Hepatocyte (in vitro differentiated cells): Measurements from ENCODE around the gene FBXO11. TPM values are rescaled to one million over a fixed set of nuclear protein-coding genes. Genes with fewer than 3 reads are reported as not detected.
"Not testable (repeated sequence)": the region's sequence is repeated elsewhere in the genome, so short reads cannot be mapped to it uniquely, and the experiment has no call there.

Experiments
- DNase-seq: peaks from one replicate; pipeline ENCODE4 v3.0.0-alpha.2; 2016; ENCODE audit warnings: low spot score
- H2AFZ ChIP-seq: fragments of 200-600 bp; sonication (generic); 2 replicates; pipeline ENCODE4 v1.6.0; 2016; ENCODE audit warnings: antibody characterized with exemption, mild to moderate bottlenecking
- H3K27ac ChIP-seq: fragments of 200-600 bp; sonication (generic); 2 replicates; pipeline ENCODE4 v1.5.1; 2016; ENCODE audit warnings: mild to moderate bottlenecking
- H3K27me3 ChIP-seq: fragments of 200-600 bp; sonication (generic); 2 replicates; pipeline ENCODE4 v1.6.1; 2016
- H3K36me3 ChIP-seq: fragments of 200-600 bp; sonication (generic); replicated peaks from 2 replicates; pipeline ENCODE4 v1.5.1; 2016; ENCODE audit warnings: low read depth; ENCODE audit not compliant: insufficient read depth
- H3K4me1 ChIP-seq: fragments of 200-600 bp; sonication (generic); 2 replicates; pipeline ENCODE4 v1.5.1; 2016; ENCODE audit warnings: mild to moderate bottlenecking, moderate library complexity; ENCODE audit not compliant: insufficient read depth
- H3K4me2 ChIP-seq: fragments of 200-600 bp; sonication (generic); 2 replicates; pipeline ENCODE4 v1.6.0; 2016
- H3K4me3 ChIP-seq: fragments of 200-600 bp; sonication (generic); 2 replicates; pipeline ENCODE4 v1.5.1; 2016; ENCODE audit warnings: mild to moderate bottlenecking
- H3K79me2 ChIP-seq: fragments of 200-600 bp; sonication (generic); 2 replicates; pipeline ENCODE4 v1.6.0; 2017; ENCODE audit warnings: mild to moderate bottlenecking
- H3K9me2 ChIP-seq: fragments of 200-600 bp; sonication (generic); replicated peaks from 2 replicates; pipeline ENCODE4 v1.6.0; 2017; ENCODE audit warnings: mild to moderate bottlenecking; ENCODE audit not compliant: insufficient read depth
- H3K9me3 ChIP-seq: fragments of 200-600 bp; sonication (generic); 2 replicates; pipeline ENCODE4 v1.5.1; 2016; ENCODE audit warnings: low read depth, mild to moderate bottlenecking
- H4K20me1 ChIP-seq: fragments of 200-600 bp; sonication (generic); 2 replicates; pipeline ENCODE4 v1.6.0; 2016; ENCODE audit warnings: mild to moderate bottlenecking; ENCODE audit not compliant: insufficient read depth, poor library complexity, severe bottlenecking
- EZH2 ChIP-seq: fragments of 200-600 bp; sonication (generic); IDR thresholded peaks from 2 replicates; pipeline ENCODE4 v1.6.1; 2016; ENCODE audit warnings: antibody characterized with exemption, mild to moderate bottlenecking, borderline replicate concordance
- EZH2phosphoT487 ChIP-seq: fragments of 200-600 bp; sonication (generic); IDR thresholded peaks from one replicate; pipeline ENCODE4 v1.6.1; 2018; ENCODE audit warnings: antibody characterized with exemption, mild to moderate bottlenecking, low read depth, moderate library complexity; ENCODE audit not compliant: unreplicated experiment, severe bottlenecking
- WGBS: methylation state at CpG from one replicate; pipeline ENCODE4 v1.1.6; 2016; ENCODE audit warnings: low lambda C conversion rate; ENCODE audit errors: missing lambda C conversion rate; 5-methylcytosine and 5-hydroxymethylcytosine counted together
- polyA plus RNA-seq: library from polyadenylated mRNA; unstranded; fragments of >200 nt; fragmentation: Nextera tagmentation; extraction: Ambion mirVana; gene quantifications from 2 replicates; pipeline ENCODE4 v1.2.1, GENCODE V29; 2016
- total RNA-seq: library from RNA; depleted of rRNA; stranded (reverse); fragments of >200 nt; gene quantifications from 2 replicates; pipeline ENCODE4 v1.2.3, GENCODE V29; 2014
- TF ChIP-seq, protein P1 (sequence below): fragments of 200-600 bp; sonication (generic); IDR thresholded peaks from 2 replicates; pipeline ENCODE4 v1.5.1; 2016; ENCODE audit warnings: antibody characterized with exemption, mild to moderate bottlenecking; ENCODE audit not compliant: poor library complexity

FBXO11 gene
- total and polyA plus RNA-seq, 2 experiments from 2014 or later = 22.4 to 63.9 TPM

GRCh38 chr2:47867205-47867604, 39.1 kb downstream of the FBXO11 start:
- H3K9me2 ChIP-seq = no peaks in the 10 kb centered on the region
- TF ChIP-seq, protein P1, sequence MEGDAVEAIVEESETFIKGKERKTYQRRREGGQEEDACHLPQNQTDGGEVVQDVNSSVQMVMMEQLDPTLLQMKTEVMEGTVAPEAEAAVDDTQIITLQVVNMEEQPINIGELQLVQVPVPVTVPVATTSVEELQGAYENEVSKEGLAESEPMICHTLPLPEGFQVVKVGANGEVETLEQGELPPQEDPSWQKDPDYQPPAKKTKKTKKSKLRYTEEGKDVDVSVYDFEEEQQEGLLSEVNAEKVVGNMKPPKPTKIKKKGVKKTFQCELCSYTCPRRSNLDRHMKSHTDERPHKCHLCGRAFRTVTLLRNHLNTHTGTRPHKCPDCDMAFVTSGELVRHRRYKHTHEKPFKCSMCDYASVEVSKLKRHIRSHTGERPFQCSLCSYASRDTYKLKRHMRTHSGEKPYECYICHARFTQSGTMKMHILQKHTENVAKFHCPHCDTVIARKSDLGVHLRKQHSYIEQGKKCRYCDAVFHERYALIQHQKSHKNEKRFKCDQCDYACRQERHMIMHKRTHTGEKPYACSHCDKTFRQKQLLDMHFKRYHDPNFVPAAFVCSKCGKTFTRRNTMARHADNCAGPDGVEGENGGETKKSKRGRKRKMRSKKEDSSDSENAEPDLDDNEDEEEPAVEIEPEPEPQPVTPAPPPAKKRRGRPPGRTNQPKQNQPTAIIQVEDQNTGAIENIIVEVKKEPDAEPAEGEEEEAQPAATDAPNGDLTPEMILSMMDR = no peak
- TF ChIP-seq EZH2 = no peak
- no peak for TF ChIP-seq EZH2phosphoT487
- H3K79me2 ChIP-seq = peaks cover 100% of the 10 kb centered on the region
- no peak overlapping the region for H3K27ac ChIP-seq
- no peaks in the 10 kb centered on the region for H3K36me3 ChIP-seq
- 62% methylated on average over 2 of the region's 2 CpGs for WGBS
- H3K4me1 ChIP-seq = no peaks in the 10 kb centered on the region
- no peak overlapping the region for H2AFZ ChIP-seq
- H3K4me2 ChIP-seq = no peak overlapping the region
- no peaks in the 10 kb centered on the region for H3K27me3 ChIP-seq
- H3K9me3 ChIP-seq = no peaks in the 10 kb centered on the region
- DNase-seq = peak; percentile 10
- H3K4me3 ChIP-seq = no peak overlapping the region
- H4K20me1 ChIP-seq = peaks cover 99% of the 10 kb centered on the region

GRCh38 chr2:47864566-47864965, 41.7 kb downstream of the FBXO11 start:
- Histone ChIP-seq H3K9me3 (no peaks in the 10 kb centered on the region), H3K27ac (no peak overlapping the region), H3K4me1 (no peaks in the 10 kb centered on the region), H3K27me3 (no peaks in the 10 kb centered on the region), H3K36me3 (no peaks in the 10 kb centered on the region), H3K4me2 (no peak overlapping the region), H3K79me2 (peaks cover 100% of the 10 kb centered on the region), H4K20me1 (peaks cover 99% of the 10 kb centered on the region), H3K9me2 (no peaks in the 10 kb centered on the region), H2AFZ (no peak overlapping the region), H3K4me3 (no peak overlapping the region)
- no peak for DNase-seq
- TF ChIP-seq EZH2phosphoT487 (no peak), EZH2 (no peak)
- TF ChIP-seq, protein P1 = no peak
- 89% methylated on average over 1 of the region's 1 CpG for WGBS

DNA sequence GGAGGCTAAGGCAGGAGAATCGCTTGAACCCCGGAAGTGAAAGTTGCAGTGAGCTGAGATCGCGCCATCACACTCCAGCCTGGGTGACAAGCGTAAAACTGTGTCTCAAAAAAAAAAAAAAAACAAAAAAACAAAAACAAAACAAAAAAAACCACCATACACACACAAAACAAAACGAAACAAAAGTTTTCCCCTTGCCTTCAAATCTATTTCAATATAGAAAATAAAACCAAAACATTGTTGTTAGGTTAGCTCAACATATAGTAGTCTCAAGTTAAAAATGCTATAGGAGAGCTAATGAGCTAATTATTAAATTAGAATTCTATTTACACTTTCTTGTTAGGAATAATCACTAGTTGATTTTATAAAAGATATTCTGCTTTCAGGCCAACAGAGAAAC, 43.3 kb downstream of the FBXO11 start:
- H4K20me1 ChIP-seq = peaks cover 99% of the 10 kb centered on the region
- H3K9me3 ChIP-seq = no peaks in the 10 kb centered on the region
- H3K27ac ChIP-seq = no peak overlapping the region
- DNase-seq = no peak
- no peaks in the 10 kb centered on the region for H3K36me3 ChIP-seq
- no peak overlapping the region for H3K4me2 ChIP-seq
- TF ChIP-seq EZH2 (no peak), EZH2phosphoT487 (no peak)
- TF ChIP-seq, protein P1 = no peak
- H3K9me2 ChIP-seq = no peaks in the 10 kb centered on the region
- H3K27me3 ChIP-seq = no peaks in the 10 kb centered on the region
- H2AFZ ChIP-seq = no peak overlapping the region
- H3K4me1 ChIP-seq = no peaks in the 10 kb centered on the region
- 92% methylated on average over 6 of the region's 6 CpGs for WGBS
- H3K4me3 ChIP-seq = no peak overlapping the region
- H3K79me2 ChIP-seq = peaks cover 100% of the 10 kb centered on the region

GRCh38 chr2:47853067-47853777, 53.1 kb downstream of the FBXO11 start:
- 76% methylated on average over 8 of the region's 8 CpGs for WGBS
- H3K36me3 ChIP-seq, H3K4me2 ChIP-seq, H3K27me3 ChIP-seq, H2AFZ ChIP-seq, DNase-seq, H3K27ac ChIP-seq, H3K4me3 ChIP-seq, H3K9me3 ChIP-seq, H3K9me2 ChIP-seq: not testable (repeated sequence)
- H3K4me1 ChIP-seq = peaks cover 23% of the 10 kb centered on the region
- H4K20me1 ChIP-seq = peaks cover 100% of the 10 kb centered on the region
- peaks cover 100% of the 10 kb centered on the region for H3K79me2 ChIP-seq
